DND-41 (cell line): ENCODE measurements around the gene ST6GALNAC1.

Source experiments
- ATAC-seq: fragments of 200-7000 bp; cut with Tn5 transposase; 3 replicates; pipeline ENCODE4 v1.9.1; 2021; ENCODE audit warnings: low read depth; ENCODE audit not compliant: insufficient read depth
- DNase-seq: peaks from one replicate; pipeline ENCODE4 v3.0.0-alpha.2; 2020
- H2AFZ ChIP-seq: 2 replicates; pipeline ENCODE4 v1.6.0; 2012; ENCODE audit warnings: low read depth, low read length
- H3K27ac ChIP-seq: 2 replicates; pipeline ENCODE4 v1.5.1; 2012; ENCODE audit warnings: low read length, inconsistent platforms
- H3K27me3 ChIP-seq: fragments of 200-600 bp; sonication (generic); 2 replicates; pipeline ENCODE4 v1.6.0; 2012; ENCODE audit warnings: low read length, mild to moderate bottlenecking, inconsistent platforms; ENCODE audit not compliant: insufficient read depth, poor library complexity
- H3K36me3 ChIP-seq: 2 replicates; pipeline ENCODE4 v1.5.1; 2012; ENCODE audit warnings: low read length, inconsistent platforms; ENCODE audit not compliant: insufficient read depth
- H3K4me1 ChIP-seq: 2 replicates; pipeline ENCODE4 v1.5.1; 2012; ENCODE audit warnings: mild to moderate bottlenecking, low read length; ENCODE audit not compliant: insufficient read depth
- H3K4me2 ChIP-seq: 2 replicates; pipeline ENCODE4 v1.6.0; 2012; ENCODE audit warnings: mild to moderate bottlenecking, moderate library complexity, low read length, inconsistent platforms; ENCODE audit not compliant: insufficient read depth
- H3K4me3 ChIP-seq, 2 experiments: fragments of 200-600 bp in 1 of 2; shearing (Covaris generic) in 1 of 2; 2 replicates each; pipeline ENCODE4 v1.5.1; 2012 to 2016; ENCODE audit warnings: inconsistent platforms in 2 of 2, low read length in 2 of 2, mild to moderate bottlenecking in 2 of 2, low read depth in 1 of 2, moderate library complexity in 1 of 2
- H3K79me2 ChIP-seq: 2 replicates; pipeline ENCODE4 v1.6.0; 2012; ENCODE audit warnings: low read length, inconsistent platforms; ENCODE audit not compliant: insufficient read depth
- H3K9ac ChIP-seq: 2 replicates; pipeline ENCODE4 v1.6.0; 2012; ENCODE audit warnings: low read depth, mild to moderate bottlenecking, inconsistent platforms, low read length, moderate library complexity
- H3K9me3 ChIP-seq: 2 replicates; pipeline ENCODE4 v1.5.1; 2012; ENCODE audit warnings: low read length, moderate library complexity, mild to moderate bottlenecking, inconsistent platforms; ENCODE audit not compliant: insufficient read depth, severe bottlenecking
- H4K20me1 ChIP-seq: 2 replicates; pipeline ENCODE4 v1.6.0; 2012; ENCODE audit warnings: low read length; ENCODE audit not compliant: insufficient read depth
- EZH2 ChIP-seq: IDR thresholded peaks from 3 replicates; pipeline ENCODE4 v1.6.1; 2012; ENCODE audit warnings: borderline replicate concordance, low read depth, mild to moderate bottlenecking, moderate library complexity, low read length, inconsistent platforms; ENCODE audit not compliant: severe bottlenecking
- TF ChIP-seq, protein P1 (sequence below): IDR thresholded peaks from 2 replicates; pipeline ENCODE4 v1.5.1; 2012; ENCODE audit warnings: borderline replicate concordance, low read length, moderate library complexity, mild to moderate bottlenecking; ENCODE audit not compliant: poor library complexity, severe bottlenecking; ENCODE audit errors: extremely low read depth

The ST6GALNAC1 gene

DNA sequence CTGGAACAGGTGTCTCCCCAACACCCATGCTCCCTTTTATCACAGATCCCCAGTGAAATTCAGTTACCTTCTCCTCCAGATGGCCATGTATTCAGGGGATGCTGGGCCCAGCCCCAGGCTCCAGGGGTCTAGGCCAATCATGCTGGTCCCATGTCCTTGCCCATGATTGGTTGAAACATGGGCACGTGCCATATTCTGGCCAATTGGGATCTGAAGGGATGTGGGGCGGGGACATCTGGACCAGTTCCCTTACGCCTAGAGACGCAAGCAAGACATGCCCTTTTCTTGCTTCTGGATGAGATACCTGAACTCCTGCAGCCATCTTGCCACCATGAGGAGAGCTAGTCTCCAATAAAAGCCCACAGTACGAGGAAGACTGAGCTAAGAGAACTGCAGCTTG is 31.0 kb upstream of the ST6GALNAC1 start:
- Histone ChIP-seq H4K20me1 (no peaks in the 10 kb centered on the region), H3K27me3 (no peaks in the 10 kb centered on the region), H2AFZ (no peak overlapping the region), H3K27ac (no peak overlapping the region), H3K4me3 (no peak overlapping the region), H3K4me2 (no peak overlapping the region), H3K36me3 (no peaks in the 10 kb centered on the region), H3K4me1 (peaks cover 58% of the 10 kb centered on the region), H3K9me3 (no peaks in the 10 kb centered on the region), H3K79me2 (peaks cover 8% of the 10 kb centered on the region), H3K9ac (no peak overlapping the region)
- TF ChIP-seq EZH2: no peak
- TF ChIP-seq, protein P1, sequence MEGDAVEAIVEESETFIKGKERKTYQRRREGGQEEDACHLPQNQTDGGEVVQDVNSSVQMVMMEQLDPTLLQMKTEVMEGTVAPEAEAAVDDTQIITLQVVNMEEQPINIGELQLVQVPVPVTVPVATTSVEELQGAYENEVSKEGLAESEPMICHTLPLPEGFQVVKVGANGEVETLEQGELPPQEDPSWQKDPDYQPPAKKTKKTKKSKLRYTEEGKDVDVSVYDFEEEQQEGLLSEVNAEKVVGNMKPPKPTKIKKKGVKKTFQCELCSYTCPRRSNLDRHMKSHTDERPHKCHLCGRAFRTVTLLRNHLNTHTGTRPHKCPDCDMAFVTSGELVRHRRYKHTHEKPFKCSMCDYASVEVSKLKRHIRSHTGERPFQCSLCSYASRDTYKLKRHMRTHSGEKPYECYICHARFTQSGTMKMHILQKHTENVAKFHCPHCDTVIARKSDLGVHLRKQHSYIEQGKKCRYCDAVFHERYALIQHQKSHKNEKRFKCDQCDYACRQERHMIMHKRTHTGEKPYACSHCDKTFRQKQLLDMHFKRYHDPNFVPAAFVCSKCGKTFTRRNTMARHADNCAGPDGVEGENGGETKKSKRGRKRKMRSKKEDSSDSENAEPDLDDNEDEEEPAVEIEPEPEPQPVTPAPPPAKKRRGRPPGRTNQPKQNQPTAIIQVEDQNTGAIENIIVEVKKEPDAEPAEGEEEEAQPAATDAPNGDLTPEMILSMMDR: no peak
- ATAC-seq: no peak
- no peak for DNase-seq

DNA sequence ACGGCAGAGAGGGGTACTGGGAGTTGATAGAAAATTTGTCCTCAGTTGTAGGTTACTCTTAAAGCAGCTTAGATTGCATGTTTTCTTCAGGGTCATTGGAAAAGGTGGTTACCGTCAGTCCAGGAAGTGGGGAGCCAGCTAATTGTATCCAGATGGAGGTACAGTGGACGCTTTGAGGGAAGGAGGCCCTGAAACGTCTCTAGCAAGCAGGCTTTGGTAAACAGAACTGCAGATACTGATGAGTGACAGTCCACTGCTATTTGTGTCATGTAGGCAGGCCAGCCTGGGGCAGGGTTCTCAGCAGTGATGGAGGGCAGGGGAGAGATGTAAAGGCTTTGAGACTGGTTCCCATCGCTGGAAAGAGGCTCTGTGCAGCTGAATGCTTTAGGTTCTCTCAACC is 30.2 kb upstream of the ST6GALNAC1 start:
- H4K20me1 ChIP-seq: no peaks in the 10 kb centered on the region
- H3K79me2 ChIP-seq: peaks cover 8% of the 10 kb centered on the region
- no peak overlapping the region for H3K9ac ChIP-seq
- 0 out of 2 replicates have a peak overlapping the region, but pooled peaks have one; percentile 10 for H3K27ac ChIP-seq
- H3K36me3 ChIP-seq: no peaks in the 10 kb centered on the region
- no peak for TF ChIP-seq EZH2
- TF ChIP-seq, protein P1: no peak
- no peak for DNase-seq
- no peak overlapping the region for H3K4me3 ChIP-seq
- peaks cover 50% of the 10 kb centered on the region for H3K4me1 ChIP-seq
- H2AFZ ChIP-seq: no peak overlapping the region
- no peak for ATAC-seq
- H3K9me3 ChIP-seq: no peaks in the 10 kb centered on the region
- H3K27me3 ChIP-seq: no peaks in the 10 kb centered on the region
- no peak overlapping the region for H3K4me2 ChIP-seq

DNA sequence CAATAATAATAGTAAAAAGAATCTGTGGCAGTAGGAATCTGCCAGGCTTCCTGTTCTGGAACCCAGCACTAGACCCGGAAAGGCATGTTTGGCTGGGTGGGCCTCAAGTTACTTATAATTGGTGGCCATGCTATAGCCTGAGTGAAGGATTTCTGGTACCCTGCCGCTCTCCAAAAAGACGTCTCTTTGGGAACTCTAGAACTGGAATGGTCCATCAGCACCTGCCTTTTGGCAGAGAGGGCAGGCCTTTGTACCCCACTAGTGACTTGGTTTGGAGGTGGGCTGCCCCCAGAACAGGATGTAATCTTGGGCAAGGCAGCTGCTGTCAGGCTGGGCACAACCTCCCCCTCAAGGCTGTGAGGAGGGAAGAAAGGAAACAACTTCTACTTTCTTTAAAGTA is 29.3 kb upstream of the ST6GALNAC1 start:
- Histone ChIP-seq H3K27ac (peak overlapping the region; percentile 92), H3K27me3 (no peaks in the 10 kb centered on the region), H3K9ac (peak overlapping the region; percentile 85; the same call in 1 of the 2 replicates), H3K4me3 (peak overlapping the region; percentile 48 to 70; a peak in 3 of 4 replicates), H2AFZ (peak overlapping the region; percentile 37; the same call in 1 of the 2 replicates), H3K79me2 (peaks cover 8% of the 10 kb centered on the region), H3K4me2 (peak overlapping the region; percentile 74), H3K9me3 (no peaks in the 10 kb centered on the region), H4K20me1 (no peaks in the 10 kb centered on the region), H3K36me3 (no peaks in the 10 kb centered on the region), H3K4me1 (peaks cover 42% of the 10 kb centered on the region)
- ATAC-seq (no peak), DNase-seq (peak; percentile 38)
- TF ChIP-seq EZH2: no peak
- TF ChIP-seq, protein P1: no peak
